H9 (cell line): ENCODE results near the gene PLCL1. TPM values are rescaled to one million over a fixed set of nuclear protein-coding genes. Genes with fewer than 3 reads are reported as not detected.

Experiments
- DNase-seq: peaks from one replicate; pipeline ENCODE4 v3.0.0-alpha.2; 2017
- H2AFZ ChIP-seq: one replicate; pipeline ENCODE4 v1.6.1; 2013; ENCODE audit warnings: mild to moderate bottlenecking, low read length, control low read depth, moderate library complexity
- H2AK5ac ChIP-seq: 2 replicates; pipeline ENCODE4 v1.6.1; 2013; ENCODE audit warnings: low read length, control low read depth, mixed read lengths; ENCODE audit not compliant: insufficient read length
- H2BK120ac ChIP-seq: one replicate; pipeline ENCODE4 v1.6.1; 2013; ENCODE audit warnings: low read depth, mild to moderate bottlenecking, low read length, control low read depth, inconsistent platforms; ENCODE audit not compliant: poor library complexity, severe bottlenecking
- H2BK12ac ChIP-seq: 2 replicates; pipeline ENCODE4 v1.6.1; 2013; ENCODE audit warnings: low read length, control low read depth, mixed read lengths, low read depth; ENCODE audit not compliant: insufficient read length
- H2BK15ac ChIP-seq: 2 replicates; pipeline ENCODE4 v1.6.1; 2013; ENCODE audit warnings: low read depth, low read length, control low read depth
- H2BK20ac ChIP-seq: one replicate; pipeline ENCODE4 v1.6.1; 2013; ENCODE audit warnings: low read depth, mild to moderate bottlenecking, low read length, control low read depth, inconsistent platforms; ENCODE audit not compliant: poor library complexity, severe bottlenecking
- H2BK5ac ChIP-seq: 2 replicates; pipeline ENCODE4 v1.6.1; 2013; ENCODE audit warnings: low read length, control low read depth, mixed read lengths; ENCODE audit not compliant: insufficient read length
- H3K14ac ChIP-seq: 2 replicates; pipeline ENCODE4 v1.6.1; 2013; ENCODE audit warnings: low read length, control low read depth; ENCODE audit not compliant: insufficient read depth
- H3K18ac ChIP-seq: 2 replicates; pipeline ENCODE4 v1.6.1; 2013; ENCODE audit warnings: low read depth, mild to moderate bottlenecking, mixed read lengths, low read length, control low read depth; ENCODE audit not compliant: insufficient read length
- H3K23ac ChIP-seq: 2 replicates; pipeline ENCODE4 v1.6.1; 2013; ENCODE audit warnings: low read length, control low read depth, mixed read lengths, low read depth; ENCODE audit not compliant: insufficient read length
- H3K23me2 ChIP-seq: 2 replicates; pipeline ENCODE4 v1.6.1; 2013; ENCODE audit warnings: low read depth, mild to moderate bottlenecking, mixed read lengths, low read length, control low read depth; ENCODE audit not compliant: insufficient read length, poor library complexity, severe bottlenecking
- H3K27ac ChIP-seq: 2 replicates; pipeline ENCODE4 v1.5.1; 2013; ENCODE audit warnings: low read length, control low read depth, mixed read lengths, low read depth; ENCODE audit not compliant: insufficient read length
- H3K27me3 ChIP-seq: 2 replicates; pipeline ENCODE4 v1.6.1; 2013; ENCODE audit warnings: low read length, control low read depth, inconsistent platforms; ENCODE audit not compliant: insufficient read depth
- H3K4ac ChIP-seq: 2 replicates; pipeline ENCODE4 v1.6.1; 2013; ENCODE audit warnings: low read depth, mild to moderate bottlenecking, control low read depth, inconsistent platforms, low read length, moderate library complexity
- H3K4me1 ChIP-seq: 2 replicates; pipeline ENCODE4 v1.6.1; 2013; ENCODE audit warnings: low read length, control low read depth, inconsistent platforms; ENCODE audit not compliant: insufficient read depth
- H3K4me2 ChIP-seq: 2 replicates; pipeline ENCODE4 v1.6.1; 2013; ENCODE audit warnings: low read length, control low read depth, mixed read lengths; ENCODE audit not compliant: insufficient read length, insufficient read depth
- H3K56ac ChIP-seq: 2 replicates; pipeline ENCODE4 v1.6.1; 2013; ENCODE audit warnings: low read depth, mild to moderate bottlenecking, mixed read lengths, low read length, control low read depth; ENCODE audit not compliant: insufficient read length
- H3K79me1 ChIP-seq: 2 replicates; pipeline ENCODE4 v1.6.1; 2013; ENCODE audit warnings: low read depth, mild to moderate bottlenecking, moderate library complexity, low read length, control low read depth, inconsistent platforms; ENCODE audit not compliant: insufficient read depth, poor library complexity, severe bottlenecking
- H3K79me2 ChIP-seq: 2 replicates; pipeline ENCODE4 v1.6.1; 2013; ENCODE audit warnings: low read length, control low read depth, inconsistent platforms; ENCODE audit not compliant: insufficient read depth
- H3K9ac ChIP-seq: 2 replicates; pipeline ENCODE4 v1.6.1; 2013; ENCODE audit warnings: low read length, control low read depth, mixed read lengths; ENCODE audit not compliant: insufficient read length; ENCODE audit errors: extremely low read depth
- H3K9me3 ChIP-seq: one replicate; pipeline ENCODE4 v1.6.1; 2013; ENCODE audit warnings: low read depth, low read length, inconsistent platforms; ENCODE audit not compliant: control insufficient read depth
- H3T11ph ChIP-seq: one replicate; pipeline ENCODE4 v1.6.1; 2013; ENCODE audit warnings: mild to moderate bottlenecking, low read length, control low read depth, inconsistent platforms
- H4K20me1 ChIP-seq: one replicate; pipeline ENCODE4 v1.6.1; 2013; ENCODE audit not compliant: control insufficient read depth, insufficient read length, insufficient read depth
- H4K5ac ChIP-seq: 2 replicates; pipeline ENCODE4 v1.6.1; 2013; ENCODE audit warnings: low read depth, mild to moderate bottlenecking, mixed read lengths, low read length, control low read depth; ENCODE audit not compliant: insufficient read length
- H4K8ac ChIP-seq: replicated peaks from 2 replicates; pipeline ENCODE4 v1.6.1; 2013; ENCODE audit warnings: low read length, control low read depth, mixed read lengths, low read depth; ENCODE audit not compliant: insufficient read length
- H4K91ac ChIP-seq: 2 replicates; pipeline ENCODE4 v1.6.1; 2013; ENCODE audit warnings: low read depth, mild to moderate bottlenecking, moderate library complexity, mixed read lengths, low read length, control low read depth; ENCODE audit not compliant: insufficient read length
- H3K27ac Mint-ChIP-seq, 3 experiments: 2 replicates in 2 of 3; 3 replicates in 1 of 3; pipeline ENCODE4 v1.8.0; 2020 to 2021; ENCODE audit warnings: mixed read lengths in 3 of 3, mild to moderate bottlenecking in 1 of 3, moderate library complexity in 1 of 3
- H3K27me3 Mint-ChIP-seq: 2 replicates; pipeline ENCODE4 v1.8.0; 2021; ENCODE audit warnings: low read depth, mild to moderate bottlenecking, moderate library complexity, mixed read lengths
- H3K36me3 Mint-ChIP-seq, 3 experiments: 2 replicates in 2 of 3; 3 replicates in 1 of 3; pipeline ENCODE4 v1.8.0; 2020 to 2021; ENCODE audit warnings: low read depth in 3 of 3, mixed read lengths in 3 of 3; ENCODE audit not compliant: insufficient read depth in 1 of 3
- H3K4me1 Mint-ChIP-seq, 2 experiments: 2 replicates each; pipeline ENCODE4 v1.8.0; 2020; ENCODE audit warnings: mixed read lengths in 2 of 2
- H3K4me3 Mint-ChIP-seq, 2 experiments: 2 replicates in 1 of 2; 3 replicates in 1 of 2; pipeline ENCODE4 v1.8.0; 2020 to 2021; ENCODE audit warnings: mild to moderate bottlenecking in 2 of 2, mixed read lengths in 2 of 2, moderate library complexity in 1 of 2
- H3K9me3 Mint-ChIP-seq, 2 experiments: 2 replicates in 1 of 2; 3 replicates in 1 of 2; pipeline ENCODE4 v1.8.0; 2020; ENCODE audit warnings: mild to moderate bottlenecking in 2 of 2, mixed read lengths in 2 of 2, moderate library complexity in 1 of 2
- WGBS: extraction: QIAGEN DNeasy Blood & Tissue Kit; methylation state at CpG from one replicate; pipeline ENCODE4 v1.1.7; 2013; ENCODE audit warnings: missing lambda C conversion rate, low lambda C conversion rate, mixed read lengths; ENCODE audit not compliant: insufficient read length; ENCODE audit errors: extremely low coverage; 5-methylcytosine and 5-hydroxymethylcytosine counted together
- total RNA-seq: library from RNA; stranded (reverse); gene quantifications from 2 replicates; pipeline ENCODE4 v1.2.1, GENCODE V29; 2021
- TF ChIP-seq, protein P1 (sequence below): fragments of 200-600 bp; sonication (generic); conservative IDR thresholded peaks from 3 replicates; pipeline ENCODE4 v1.8.0; 2021; ENCODE audit warnings: antibody characterized with exemption, mild to moderate bottlenecking

The PLCL1 gene
- total RNA-seq, 1 experiment from 2014 or later = 0.04 TPM

DNA sequence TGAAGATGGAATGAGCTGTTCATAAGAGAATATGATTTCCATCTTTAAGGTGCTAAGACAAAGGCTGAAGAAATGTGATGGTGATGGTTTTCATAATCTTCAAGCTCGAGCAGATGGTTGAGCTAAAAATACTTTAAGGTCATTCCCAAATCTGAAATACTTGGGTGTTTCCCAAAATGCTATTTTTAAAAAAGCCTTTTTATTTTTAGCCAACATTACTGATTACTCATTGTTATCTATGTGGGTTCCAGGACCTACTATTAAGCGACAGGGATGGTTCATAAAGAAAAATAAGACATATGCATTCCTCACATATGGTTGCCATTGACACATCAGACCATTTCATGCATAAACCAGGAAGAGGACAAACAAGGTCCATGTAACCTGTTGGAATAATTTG lies 298.5 kb downstream of the PLCL1 start:
- Histone ChIP-seq H3K9ac (no peak overlapping the region), H2AFZ (no peak overlapping the region), H2BK20ac (no peak overlapping the region), H3K23me2 (no peaks in the 10 kb centered on the region), H3K79me1 (no peaks in the 10 kb centered on the region), H3K23ac (no peak overlapping the region), H3K18ac (no peak overlapping the region), H4K8ac (no peak overlapping the region), H3K4me1 (no peaks in the 10 kb centered on the region), H4K91ac (no peak overlapping the region), H3K4ac (no peak overlapping the region), H3K4me2 (no peak overlapping the region), H2BK5ac (no peak overlapping the region), H3K9me3 (no peaks in the 10 kb centered on the region), H3T11ph (no peak overlapping the region), H3K79me2 (no peaks in the 10 kb centered on the region), H2BK15ac (no peak overlapping the region), H4K20me1 (no peaks in the 10 kb centered on the region), H2BK120ac (no peak overlapping the region), H3K27ac (no peak overlapping the region), H2BK12ac (no peak overlapping the region), H3K56ac (no peak overlapping the region), H3K14ac (no peak overlapping the region), H3K27me3 (no peaks in the 10 kb centered on the region), H2AK5ac (no peak overlapping the region), H4K5ac (no peak overlapping the region)
- no peak overlapping the region for H3K4me3 Mint-ChIP-seq
- H3K27me3 Mint-ChIP-seq = no peaks in the 10 kb centered on the region
- no peaks in the 10 kb centered on the region for H3K36me3 Mint-ChIP-seq
- H3K4me1 Mint-ChIP-seq = peaks cover 5 to 7% of the 10 kb centered on the region in 2 experiments
- WGBS = no CpG with 5 or more reads among the region's 2 CpGs
- no peak overlapping the region for H3K27ac Mint-ChIP-seq
- no peak for DNase-seq
- TF ChIP-seq, protein P1, sequence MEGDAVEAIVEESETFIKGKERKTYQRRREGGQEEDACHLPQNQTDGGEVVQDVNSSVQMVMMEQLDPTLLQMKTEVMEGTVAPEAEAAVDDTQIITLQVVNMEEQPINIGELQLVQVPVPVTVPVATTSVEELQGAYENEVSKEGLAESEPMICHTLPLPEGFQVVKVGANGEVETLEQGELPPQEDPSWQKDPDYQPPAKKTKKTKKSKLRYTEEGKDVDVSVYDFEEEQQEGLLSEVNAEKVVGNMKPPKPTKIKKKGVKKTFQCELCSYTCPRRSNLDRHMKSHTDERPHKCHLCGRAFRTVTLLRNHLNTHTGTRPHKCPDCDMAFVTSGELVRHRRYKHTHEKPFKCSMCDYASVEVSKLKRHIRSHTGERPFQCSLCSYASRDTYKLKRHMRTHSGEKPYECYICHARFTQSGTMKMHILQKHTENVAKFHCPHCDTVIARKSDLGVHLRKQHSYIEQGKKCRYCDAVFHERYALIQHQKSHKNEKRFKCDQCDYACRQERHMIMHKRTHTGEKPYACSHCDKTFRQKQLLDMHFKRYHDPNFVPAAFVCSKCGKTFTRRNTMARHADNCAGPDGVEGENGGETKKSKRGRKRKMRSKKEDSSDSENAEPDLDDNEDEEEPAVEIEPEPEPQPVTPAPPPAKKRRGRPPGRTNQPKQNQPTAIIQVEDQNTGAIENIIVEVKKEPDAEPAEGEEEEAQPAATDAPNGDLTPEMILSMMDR = no peak
- 0 out of 5 replicates have a peak, but pooled peaks cover 0 to 3% of the 10 kb centered on the region in 2 experiments for H3K9me3 Mint-ChIP-seq
